HG03457 (cell line): ENCODE data around the gene CHMP1B.
A peak's percentile ranks its signal among the peaks of the same experiment; 100 is the strongest.
"Not testable (repeated sequence)": the region's sequence is repeated elsewhere in the genome, so short reads cannot be mapped to it uniquely, and the experiment has no call there.

ENCODE experiments used
- ATAC-seq: cut with Tn5 transposase; IDR thresholded peaks from one replicate; pipeline ENCODE4 v1.9.1; 2021; ENCODE audit warnings: moderate number of reproducible peaks; ENCODE audit not compliant: unreplicated experiment

Gene CHMP1B

DNA sequence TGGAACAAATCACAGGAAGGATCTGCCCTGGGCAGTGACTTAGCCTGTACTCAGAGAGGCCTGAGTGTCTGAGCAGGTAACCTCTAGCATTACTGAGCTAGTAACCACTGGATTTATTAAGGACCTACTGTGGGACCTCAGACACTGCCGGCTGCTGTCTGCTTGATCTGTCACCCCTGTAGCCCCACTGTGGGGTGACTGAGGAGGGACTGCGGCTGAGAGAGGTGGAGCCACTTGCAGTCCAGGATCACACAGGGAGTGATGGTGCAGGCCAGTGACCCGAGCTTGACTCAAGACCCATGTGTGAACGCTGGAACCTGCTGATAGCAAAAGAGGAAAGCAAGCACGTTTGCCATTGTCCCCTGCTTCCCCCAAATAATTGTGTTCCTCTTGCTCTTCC lies 15.6 kb downstream of the CHMP1B start:
- ATAC-seq: no peak

DNA sequence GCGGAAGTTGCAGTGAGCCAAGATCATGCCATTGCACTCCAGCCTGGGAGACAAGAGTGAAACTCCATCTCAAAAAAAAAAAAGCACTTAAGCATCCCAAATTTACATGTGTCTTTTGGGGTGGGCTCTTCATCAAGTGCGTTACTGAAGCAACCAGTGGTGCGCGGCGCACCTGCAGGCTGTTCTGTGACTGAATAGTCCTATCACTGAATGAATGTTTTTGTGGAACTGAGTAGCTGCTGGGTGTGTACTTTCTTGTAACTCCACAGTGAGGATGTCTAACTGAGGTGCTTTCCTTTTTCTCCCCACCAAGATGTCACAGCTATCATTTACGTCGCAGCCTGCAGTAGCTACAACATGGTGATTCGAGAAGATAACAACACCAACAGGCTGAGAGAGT lies 17.0 kb downstream of the CHMP1B start:
- no peak for ATAC-seq

DNA sequence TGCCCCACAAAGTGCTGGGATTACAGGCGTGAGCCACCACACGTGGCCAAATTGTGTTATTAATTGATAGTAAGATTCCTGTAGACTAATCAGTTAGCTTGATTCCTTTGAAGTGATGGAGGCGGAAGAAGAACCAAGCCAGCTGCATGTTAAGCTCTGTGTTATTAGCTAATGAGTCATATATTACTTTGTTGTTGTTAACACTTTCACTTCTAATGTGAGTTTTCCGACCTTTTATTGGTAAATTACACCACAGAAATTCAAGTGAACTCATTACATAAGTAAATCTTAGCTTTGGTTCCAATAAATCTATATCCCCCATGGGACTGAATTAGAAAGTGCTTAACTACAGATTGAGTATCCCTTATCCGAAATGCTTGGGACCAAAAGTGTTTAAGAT lies 20.3 kb downstream of the CHMP1B start:
- ATAC-seq: no peak

- ATAC-seq: no peak
Observed at GRCh38 chr18:11872479-11873136, 21.4 kb downstream of the CHMP1B start.

DNA sequence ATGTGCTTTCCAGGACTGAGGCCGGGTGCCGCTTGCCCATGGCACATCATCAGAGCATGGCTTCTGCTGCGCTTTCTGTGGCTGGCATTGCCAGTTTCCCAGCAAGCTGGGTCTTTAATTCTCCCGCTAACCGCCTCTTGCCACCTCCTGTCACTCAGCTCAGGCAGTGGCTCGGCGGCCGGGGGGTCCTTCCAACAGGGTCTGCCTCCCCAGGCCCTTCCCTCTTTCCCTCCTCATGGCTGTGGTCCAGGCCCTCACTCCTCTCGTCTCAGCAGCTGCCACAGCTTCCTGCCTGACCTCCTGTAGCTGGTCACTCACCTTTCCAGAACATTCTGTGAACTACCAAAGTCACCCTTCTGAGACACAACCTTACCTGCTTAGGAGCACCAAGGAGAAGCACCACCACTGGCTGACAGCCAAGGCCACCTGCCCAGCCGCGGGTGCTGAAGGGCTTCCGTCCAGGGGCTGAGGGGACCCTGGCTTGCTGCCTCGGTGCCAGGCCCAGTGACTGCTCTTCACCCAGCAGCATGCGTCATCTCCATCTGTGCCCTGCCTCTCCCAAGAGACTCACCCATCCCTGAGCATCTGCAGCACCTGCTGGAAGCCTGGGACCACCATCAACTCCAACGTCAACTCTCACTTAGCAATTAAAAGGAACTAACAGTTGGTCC lies 22.6 kb downstream of the CHMP1B start:
- ATAC-seq: no peak

- no peak for ATAC-seq
Observed at GRCh38 chr18:11874676-11875075, 23.5 kb downstream of the CHMP1B start.

GRCh38 chr18:11877497-11878135 lies 26.4 kb downstream of the CHMP1B start:
- no peak for ATAC-seq

- no peak for ATAC-seq
Observed at GRCh38 chr18:11880586-11881304, 29.5 kb downstream of the CHMP1B start.

DNA sequence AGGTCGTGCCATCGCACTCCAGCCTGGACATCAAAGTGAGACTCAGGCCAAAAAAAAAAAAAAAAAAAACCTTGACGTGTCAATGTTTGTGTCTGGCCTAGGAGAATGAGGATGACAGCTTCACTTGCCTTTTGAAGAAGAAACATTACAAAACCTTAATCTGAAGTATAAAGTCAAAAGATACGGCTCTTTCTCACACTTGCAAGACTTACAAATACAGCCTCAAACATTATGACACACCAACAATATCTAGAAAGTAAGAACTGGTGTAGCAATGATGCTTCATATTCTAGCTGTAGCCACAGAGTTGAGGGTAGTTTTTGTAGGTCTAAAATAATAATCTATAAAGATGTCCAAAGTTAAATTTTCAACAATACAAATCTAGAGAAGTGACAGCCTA lies 31.4 kb downstream of the CHMP1B start:
- no peak for ATAC-seq

DNA sequence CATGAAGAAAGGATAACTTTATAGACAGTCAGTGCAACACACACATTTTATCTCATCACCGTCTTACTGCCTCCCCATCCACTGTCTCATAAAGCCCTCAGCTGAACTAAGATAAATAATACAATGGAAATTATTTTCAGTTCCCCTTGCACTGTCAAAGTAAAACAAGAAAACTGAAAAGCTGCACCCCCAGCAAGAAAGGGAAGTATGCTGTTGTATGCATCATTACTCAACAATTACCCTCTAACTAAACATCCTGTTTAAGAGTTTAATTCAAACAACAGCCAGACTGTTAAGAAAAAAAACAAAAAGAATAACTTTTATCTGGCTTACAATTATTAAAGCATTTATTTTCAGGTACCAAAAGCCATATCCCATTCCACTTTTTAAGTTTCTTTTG lies 31.9 kb downstream of the CHMP1B start:
- ATAC-seq: peak; percentile 55

DNA sequence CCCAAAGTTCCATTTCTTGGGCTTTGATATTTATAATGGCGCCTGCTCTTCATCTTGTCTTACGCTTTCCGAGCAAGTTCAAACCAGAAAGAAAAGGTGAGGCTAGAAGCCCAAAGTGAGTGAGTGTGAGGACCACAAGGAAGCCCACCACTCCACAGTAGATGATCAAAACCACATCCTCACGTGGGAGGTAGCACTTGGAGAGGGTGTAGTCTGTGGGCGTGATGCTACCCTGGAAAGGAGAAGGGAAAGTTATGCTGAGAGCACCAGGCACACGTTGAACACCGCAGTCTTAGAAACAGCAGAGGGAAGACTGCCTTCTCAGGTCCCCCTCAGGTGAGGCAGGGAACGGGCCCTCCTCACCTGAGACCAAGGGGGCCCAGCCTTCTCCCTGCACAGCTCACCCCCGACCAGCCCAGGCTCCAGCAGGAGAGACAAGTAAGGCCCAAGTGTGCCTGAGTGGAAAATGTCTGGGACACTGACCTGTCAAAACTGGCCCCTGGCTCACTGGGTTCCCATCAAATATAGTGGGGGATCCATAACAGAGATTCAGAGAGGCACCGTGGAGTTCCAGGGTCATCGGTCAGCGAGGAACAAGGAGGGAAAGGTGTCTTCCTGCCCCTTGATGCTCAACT lies 33.3 kb downstream of the CHMP1B start:
- ATAC-seq: no peak

DNA sequence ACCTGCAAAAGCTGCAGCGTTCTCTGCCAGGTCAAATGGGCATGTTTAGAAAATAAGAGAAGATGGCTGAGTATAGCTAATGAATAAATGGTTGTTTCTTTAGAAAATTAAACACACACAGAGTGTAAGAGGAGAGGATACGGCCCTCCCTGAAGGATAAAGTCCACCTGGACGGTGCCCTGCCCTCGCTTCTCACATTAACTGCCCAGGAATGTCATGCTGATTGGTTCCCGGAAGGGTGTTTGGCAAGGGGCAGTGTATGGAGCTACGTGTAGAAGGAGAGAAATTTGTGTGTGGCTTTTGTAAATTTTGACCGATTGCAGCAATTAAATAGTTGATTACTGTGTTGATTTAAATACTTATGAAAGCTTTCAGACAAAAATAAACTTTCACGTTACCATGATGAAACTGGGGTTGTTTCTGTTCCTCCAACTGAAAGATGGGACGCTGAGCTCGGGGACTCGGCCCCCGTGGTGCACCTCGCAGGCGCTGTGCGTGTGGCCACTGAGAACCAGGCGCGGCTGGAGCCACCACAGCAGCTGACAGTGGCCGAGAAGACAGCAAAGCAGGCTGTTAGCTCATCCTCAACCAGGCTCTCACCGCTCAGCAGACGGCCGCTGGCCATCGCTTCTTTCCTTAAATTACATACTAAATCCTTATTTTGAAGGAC lies 34.2 kb downstream of the CHMP1B start:
- no peak for ATAC-seq

- ATAC-seq: no peak
Observed at GRCh38 chr18:11886577-11887110, 35.4 kb downstream of the CHMP1B start.

GRCh38 chr18:11887328-11888128 lies 36.3 kb downstream of the CHMP1B start:
- ATAC-seq: no peak

DNA sequence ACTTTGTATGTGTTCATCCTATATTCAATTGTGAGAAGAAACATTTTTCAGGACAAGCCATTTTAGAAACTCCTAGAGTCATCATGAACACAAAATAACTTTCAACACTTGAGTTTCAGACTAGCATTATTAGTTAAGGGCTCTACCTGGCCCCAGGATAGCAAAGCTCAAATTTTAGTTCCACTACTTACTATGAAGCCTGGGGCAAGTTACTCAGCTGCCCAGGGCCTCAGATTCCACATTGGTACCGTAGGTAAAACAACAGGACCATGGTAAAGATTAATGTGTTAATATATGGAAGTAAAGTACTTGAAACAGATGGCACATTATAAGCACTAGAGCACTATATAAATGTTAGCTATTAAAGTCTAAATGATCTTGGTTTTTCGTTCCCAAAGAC lies 37.5 kb downstream of the CHMP1B start:
- no peak for ATAC-seq

DNA sequence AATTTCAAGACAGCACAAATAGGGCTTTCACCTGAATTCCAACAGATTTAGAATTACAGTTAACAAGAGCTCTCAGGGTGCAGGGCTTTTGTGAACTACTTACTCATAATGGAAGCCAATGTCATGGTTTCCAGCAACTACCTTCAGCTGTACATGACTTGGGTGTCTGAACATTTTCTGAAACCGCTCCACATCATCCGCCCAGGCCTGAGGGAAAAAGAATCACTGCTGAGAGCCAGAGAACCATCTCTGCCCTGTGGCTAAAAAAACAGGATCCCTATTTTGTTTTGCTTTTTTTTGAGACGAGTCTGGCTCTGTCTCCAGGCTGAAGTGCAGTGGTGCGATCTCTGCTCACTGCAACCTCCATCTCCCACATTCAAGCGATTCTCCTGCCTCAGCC lies 38.1 kb downstream of the CHMP1B start:
- ATAC-seq: no peak

DNA sequence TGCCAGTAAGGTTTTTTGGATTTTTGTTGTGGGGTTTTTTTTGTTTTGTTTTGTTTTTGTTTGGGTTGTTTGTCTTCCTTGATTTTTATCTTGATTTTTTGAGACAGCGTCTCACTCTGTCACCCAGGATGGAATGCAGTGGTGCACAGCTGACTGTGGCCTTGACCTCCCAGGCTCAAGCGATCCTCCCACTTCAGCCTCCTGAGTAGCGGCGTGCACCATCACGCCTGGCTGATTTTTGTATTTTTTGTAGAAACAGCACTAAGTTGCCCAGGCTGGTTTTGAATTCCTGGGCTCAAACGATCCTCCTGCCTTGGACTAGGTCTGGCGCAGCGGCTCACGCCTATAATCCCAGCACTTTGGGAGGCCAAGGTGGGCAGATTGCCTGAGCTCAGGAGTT lies 40.5 kb downstream of the CHMP1B start:
- ATAC-seq: no peak

GRCh38 chr18:11892438-11892837 lies 41.2 kb downstream of the CHMP1B start:
- not testable (repeated sequence) for ATAC-seq

DNA sequence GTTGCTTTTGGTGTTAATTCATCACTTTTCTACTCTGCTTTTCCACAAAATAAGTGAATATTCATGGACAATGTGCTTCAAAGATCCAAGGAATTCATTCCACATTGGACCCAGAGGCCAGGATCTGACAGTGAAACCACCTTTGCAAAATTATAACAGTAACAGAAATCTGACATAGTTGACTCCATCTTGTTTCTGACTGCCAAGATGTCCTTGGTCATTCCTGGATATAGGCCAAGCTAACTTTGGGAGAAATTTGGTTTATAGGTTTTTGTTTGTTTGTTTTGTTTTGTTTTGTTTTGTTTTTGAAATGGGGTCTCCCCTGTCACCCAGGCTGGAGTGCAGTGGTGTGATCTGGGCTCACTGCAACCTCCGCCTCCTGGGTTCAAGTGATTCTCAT lies 46.6 kb downstream of the CHMP1B start:
- ATAC-seq: no peak

GRCh38 chr18:11899063-11899462 lies 47.9 kb downstream of the CHMP1B start:
- ATAC-seq: no peak
